HG03565 (cell line): ENCODE data around the gene FARP2.
"Not testable (repeated sequence)": the region's sequence is repeated elsewhere in the genome, so short reads cannot be mapped to it uniquely, and the experiment has no call there.

ENCODE experiments used
- ATAC-seq: cut with Tn5 transposase; IDR thresholded peaks from one replicate; pipeline ENCODE4 v1.9.1; 2021; ENCODE audit warnings: mild to moderate bottlenecking, moderate library complexity; ENCODE audit not compliant: unreplicated experiment

FARP2 gene

GRCh38 chr2:241359481-241360045 is 3.5 kb downstream of the FARP2 start:
- no peak for ATAC-seq

- ATAC-seq: no peak
Observed at GRCh38 chr2:241363426-241363825, 7.3 kb downstream of the FARP2 start.

GRCh38 chr2:241364781-241365180 is 8.7 kb downstream of the FARP2 start:
- ATAC-seq: no peak

GRCh38 chr2:241366678-241367077 is 10.6 kb downstream of the FARP2 start:
- no peak for ATAC-seq

GRCh38 chr2:241368643-241369042 is 12.6 kb downstream of the FARP2 start:
- ATAC-seq: no peak

GRCh38 chr2:241372361-241372992 is 16.4 kb downstream of the FARP2 start:
- ATAC-seq: no peak

GRCh38 chr2:241373446-241373845 is 17.4 kb downstream of the FARP2 start:
- ATAC-seq: no peak

GRCh38 chr2:241373906-241374305 is 17.8 kb downstream of the FARP2 start:
- not testable (repeated sequence) for ATAC-seq

- no peak for ATAC-seq
Observed at GRCh38 chr2:241375300-241375699, 19.2 kb downstream of the FARP2 start.

- ATAC-seq: no peak
Observed at GRCh38 chr2:241376808-241377207, 20.7 kb downstream of the FARP2 start.

- no peak for ATAC-seq
Observed at GRCh38 chr2:241378816-241379215, 22.7 kb downstream of the FARP2 start.

- no peak for ATAC-seq
Observed at GRCh38 chr2:241379481-241380480, 23.7 kb downstream of the FARP2 start.

GRCh38 chr2:241381872-241382271 is 25.8 kb downstream of the FARP2 start:
- no peak for ATAC-seq

GRCh38 chr2:241385450-241385849 is 29.4 kb downstream of the FARP2 start:
- ATAC-seq: not testable (repeated sequence)

- no peak for ATAC-seq
Observed at GRCh38 chr2:241386519-241386918, 30.4 kb downstream of the FARP2 start.

GRCh38 chr2:241389697-241390096 is 33.6 kb downstream of the FARP2 start:
- ATAC-seq: no peak

GRCh38 chr2:241390301-241391206 is 34.5 kb downstream of the FARP2 start:
- no peak for ATAC-seq

- ATAC-seq: no peak
Observed at GRCh38 chr2:241391892-241392665, 36.0 kb downstream of the FARP2 start.

- not testable (repeated sequence) for ATAC-seq
Observed at GRCh38 chr2:241392753-241393152, 36.7 kb downstream of the FARP2 start.
